Activated CD8-positive, alpha-beta memory T cell treated with anti-CD3 and anti-CD28 coated beads, Interleukin-2, amount 10 ng/mL, durations not matched to agents 7 days and 5 days (primary cell): ENCODE data around the gene ATXN3L. TPM values are rescaled to one million over a fixed set of nuclear protein-coding genes. Genes with fewer than 3 reads are reported as not detected.

Experiments used
- ATAC-seq: fragments of 150-1000 bp; cut with Tn5 transposase; one replicate; pipeline ENCODE4 v1.10.0; 2021; ENCODE audit warnings: moderate library complexity
- CTCF ChIA-PET: fragments of 350-600 bp; sonication (Branson Sonifier 250); formaldehyde crosslinking; loops from one replicate; lab custom pipeline; 2021; ENCODE audit warnings: antibody characterized with exemption; lab: Charles Lee
- DNase-seq: peaks from one replicate; pipeline ENCODE4 v3.0.0-alpha.2; 2020
- H3K27ac Mint-ChIP-seq: one replicate; pipeline ENCODE4 v1.8.0; 2021; ENCODE audit warnings: mild to moderate bottlenecking, mixed read lengths
- H3K27me3 Mint-ChIP-seq: one replicate; pipeline ENCODE4 v1.8.0; 2021; ENCODE audit warnings: mixed read lengths
- H3K36me3 Mint-ChIP-seq: one replicate; pipeline ENCODE4 v1.8.0; 2021; ENCODE audit warnings: mild to moderate bottlenecking, mixed read lengths
- H3K4me1 Mint-ChIP-seq: one replicate; pipeline ENCODE4 v1.8.0; 2021; ENCODE audit warnings: mixed read lengths
- H3K4me3 Mint-ChIP-seq: one replicate; pipeline ENCODE4 v1.8.0; 2021; ENCODE audit warnings: mild to moderate bottlenecking, moderate library complexity, mixed read lengths
- H3K9me3 Mint-ChIP-seq: one replicate; pipeline ENCODE4 v1.8.0; 2022; ENCODE audit warnings: low read depth, mixed read lengths
- total RNA-seq, 2 experiments: library from RNA; stranded (reverse); gene quantifications; one replicate each; pipeline ENCODE4 v1.2.3, GENCODE V29; 2021

Gene ATXN3L
- total RNA-seq, 2 experiments from 2014 or later, result not detected

- Mint-ChIP-seq H3K36me3 (no peaks in the 10 kb centered on the region), H3K27me3 (no peaks in the 10 kb centered on the region), H3K4me3 (no peak overlapping the region), H3K27ac (no peak overlapping the region), H3K9me3 (no peaks in the 10 kb centered on the region), H3K4me1 (no peaks in the 10 kb centered on the region)
- ATAC-seq (no peak), DNase-seq (no peak)
- CTCF ChIA-PET, result no interaction called here
Observed at GRCh38 chrX:13272426-13272825, 47.4 kb downstream of the ATXN3L start.

GRCh38 chrX:13271511-13271910 lies 48.3 kb downstream of the ATXN3L start:
- no peaks in the 10 kb centered on the region for H3K36me3 Mint-ChIP-seq
- ATAC-seq (no peak), DNase-seq (no peak)
- no peak overlapping the region for H3K4me3 Mint-ChIP-seq
- H3K4me1 Mint-ChIP-seq, result no peaks in the 10 kb centered on the region
- CTCF ChIA-PET, result no interaction called here
- no peak overlapping the region for H3K27ac Mint-ChIP-seq
- no peaks in the 10 kb centered on the region for H3K9me3 Mint-ChIP-seq
- H3K27me3 Mint-ChIP-seq, result no peaks in the 10 kb centered on the region

GRCh38 chrX:13270360-13270759 lies 49.5 kb downstream of the ATXN3L start:
- Mint-ChIP-seq H3K27ac (no peak overlapping the region), H3K4me1 (no peaks in the 10 kb centered on the region), H3K4me3 (no peak overlapping the region), H3K27me3 (no peaks in the 10 kb centered on the region), H3K9me3 (no peaks in the 10 kb centered on the region), H3K36me3 (no peaks in the 10 kb centered on the region)
- no peak for DNase-seq
- CTCF ChIA-PET, result interaction anchor here (1.1 kb wide), 1 partner anchor 171 kb away, joined by 3 read pairs; no protein-coding TSS in a partner anchor
- no peak for ATAC-seq

- CTCF ChIA-PET, result no interaction called here
- H3K27me3 Mint-ChIP-seq, result no peaks in the 10 kb centered on the region
- H3K36me3 Mint-ChIP-seq, result no peaks in the 10 kb centered on the region
- no peak for DNase-seq
- H3K27ac Mint-ChIP-seq, result no peak overlapping the region
- peaks cover 1% of the 10 kb centered on the region for H3K4me1 Mint-ChIP-seq
- no peaks in the 10 kb centered on the region for H3K9me3 Mint-ChIP-seq
- no peak overlapping the region for H3K4me3 Mint-ChIP-seq
- no peak for ATAC-seq
Observed at GRCh38 chrX:13268874-13269273, 51.0 kb downstream of the ATXN3L start.

Other genes starting within 250 kb of the ATXN3L start
- gene EGFL6, start 249.5 kb upstream of the ATXN3L start, total RNA-seq, result 10 to 100 TPM in 1 of 2 experiments, 1 to 10 TPM in 1; 5.7 to 18.7 TPM